NOMO-1 (cell line): Measurements from ENCODE around the gene SRC.

Experiments
- DNase-seq, 2 experiments: peaks; one replicate each; lab custom pipeline; 2025; ENCODE audit not compliant: unreplicated experiment in 2 of 2; lab: John Stamatoyannopoulos, UW

SRC gene

DNA sequence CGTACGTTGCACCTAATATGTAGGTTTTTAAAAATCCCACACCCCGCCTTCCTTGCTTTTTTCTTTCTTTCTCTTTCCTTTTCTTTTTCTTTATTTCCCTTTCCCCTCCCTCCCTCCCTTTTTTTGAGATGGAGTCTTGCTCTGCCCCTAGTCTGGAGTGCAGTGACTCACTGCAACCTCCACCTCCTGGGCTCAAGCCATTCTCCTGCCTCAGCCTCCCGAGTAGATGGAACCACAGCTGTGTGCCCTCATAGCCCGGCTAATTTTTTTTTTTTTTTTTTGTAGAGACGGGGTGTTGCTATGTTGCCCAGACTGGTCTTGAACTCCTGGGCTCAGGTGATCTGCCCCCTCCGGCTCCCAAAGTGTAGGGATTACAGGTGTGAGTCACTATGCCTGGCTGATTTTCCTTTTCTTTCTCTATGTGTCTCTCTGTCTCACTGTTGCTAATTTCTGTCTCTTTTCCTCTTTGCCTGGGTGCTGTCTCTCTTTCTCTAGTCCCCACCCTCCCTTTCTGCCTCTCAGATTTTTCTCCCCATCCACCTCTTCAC, 61.2 kb downstream of the SRC start:
- no peak for DNase-seq

DNA sequence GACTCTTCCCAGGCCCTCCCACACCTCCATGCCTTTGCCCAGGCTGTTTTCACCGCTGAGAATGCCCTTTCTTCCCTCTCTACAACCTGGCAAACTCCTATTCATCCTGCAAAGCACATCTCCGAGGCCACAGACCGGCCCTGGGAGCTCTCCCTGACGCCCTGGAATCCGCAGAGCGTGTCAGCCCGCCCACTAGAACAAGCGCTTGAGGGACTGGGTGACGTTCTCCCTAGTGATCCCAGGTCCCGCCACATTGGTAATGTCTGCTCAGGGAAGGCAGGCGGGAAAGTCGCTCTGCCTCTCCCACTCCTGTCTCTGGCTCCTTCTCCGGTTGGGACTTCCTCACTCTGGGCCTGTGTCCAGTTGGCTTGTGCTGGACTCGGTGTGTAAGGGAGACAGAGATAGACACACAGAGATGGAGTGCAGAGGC, 61.6 kb downstream of the SRC start:
- no peak for DNase-seq

DNA sequence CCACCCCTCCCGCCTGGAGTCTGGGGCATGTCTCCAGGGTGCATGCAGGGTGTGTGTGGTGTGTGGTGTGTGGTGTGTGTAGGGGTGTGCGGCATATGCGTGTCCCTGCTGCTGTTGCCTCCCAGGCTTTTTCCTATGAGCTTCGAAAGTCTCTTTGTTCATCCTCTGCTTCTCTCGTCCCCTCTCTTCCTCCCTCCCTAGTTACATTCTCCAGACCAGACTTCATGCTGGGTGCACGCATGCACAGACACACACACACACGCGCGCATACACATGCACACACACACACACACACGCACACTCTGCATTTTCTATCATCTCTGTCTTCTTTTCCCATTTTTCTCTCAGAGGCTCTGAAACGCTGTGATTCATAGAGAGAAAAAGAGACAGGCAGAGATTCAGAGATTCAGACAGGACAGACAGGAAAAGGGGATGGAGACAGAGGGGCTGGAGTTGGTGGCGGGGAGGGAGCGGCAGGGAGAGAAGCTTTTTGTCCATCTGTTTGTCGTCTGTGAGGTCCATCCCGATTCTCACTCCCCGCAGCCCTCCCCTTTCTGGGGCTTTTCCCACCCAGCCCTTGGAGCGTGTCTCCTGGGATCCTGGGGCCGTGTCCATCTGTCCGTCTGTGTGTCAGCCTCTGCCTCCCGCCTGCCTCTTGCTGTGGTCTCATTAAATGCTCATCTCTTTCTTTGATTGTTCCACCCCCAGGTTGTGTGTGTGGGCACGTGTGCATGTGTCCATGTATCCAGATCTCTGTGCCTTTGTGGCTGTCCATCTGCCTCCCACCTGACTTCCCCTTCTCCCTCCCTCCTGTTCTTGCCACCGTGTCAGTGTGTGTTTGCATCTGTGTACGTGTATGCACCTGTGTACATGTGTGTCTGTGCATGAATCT, 62.6 kb downstream of the SRC start:
- DNase-seq, result no peak

DNA sequence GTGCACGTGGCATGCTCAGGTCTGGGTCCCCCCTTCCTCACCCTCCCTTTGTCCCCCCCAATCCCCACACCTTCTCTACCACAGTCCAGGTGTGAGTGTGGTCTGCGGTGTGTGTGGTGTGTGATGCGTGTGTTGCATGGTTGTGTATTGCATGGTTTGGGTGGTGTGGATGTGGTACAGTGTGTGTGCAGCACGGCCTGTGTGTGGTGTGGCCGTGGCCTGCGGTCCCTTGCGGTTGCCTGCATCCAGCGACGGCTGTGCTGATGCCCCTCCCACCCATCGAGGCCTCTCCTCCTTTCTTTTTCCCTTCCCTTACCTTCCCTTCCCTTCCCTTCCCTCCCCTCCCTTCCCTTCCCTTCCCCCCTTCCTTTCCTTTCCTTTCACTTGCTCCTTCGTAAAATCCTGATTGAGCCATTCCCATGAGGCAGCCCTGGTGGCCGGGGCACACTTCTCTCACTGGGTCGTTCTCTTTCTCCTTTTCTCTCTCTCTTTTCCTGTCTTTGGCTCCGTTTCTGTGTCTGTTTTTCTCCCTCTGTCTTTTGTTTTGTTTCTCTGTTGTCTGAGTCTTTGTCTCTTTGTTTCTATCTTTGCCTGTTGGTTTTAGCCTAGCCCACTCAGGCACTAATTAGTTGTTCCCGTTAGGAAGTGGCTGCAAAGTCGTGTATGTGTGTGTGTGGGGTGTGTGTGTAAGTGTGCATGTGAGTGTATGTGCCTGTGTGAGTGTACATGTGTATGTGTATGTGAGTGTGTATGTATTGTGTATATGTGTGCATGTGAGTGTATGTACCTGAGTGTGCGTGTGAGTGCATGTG, 65.7 kb downstream of the SRC start:
- DNase-seq, result no peak

DNA sequence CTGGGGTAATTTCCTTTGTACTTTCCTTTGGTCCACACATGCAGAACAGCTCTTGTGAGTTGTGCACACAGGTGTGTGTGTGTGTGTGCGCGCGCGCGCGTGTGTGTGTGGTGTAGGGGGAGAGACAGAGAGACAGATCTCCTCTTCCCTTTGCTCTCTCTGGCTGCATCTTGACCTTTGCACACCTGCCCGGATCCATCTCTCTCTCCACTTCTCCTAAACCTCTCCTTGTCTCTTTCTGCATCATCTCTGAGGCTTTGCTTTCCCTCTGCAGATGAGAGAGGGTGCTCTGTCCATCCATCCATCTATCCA, 67.0 kb downstream of the SRC start:
- DNase-seq, result no peak

DNA sequence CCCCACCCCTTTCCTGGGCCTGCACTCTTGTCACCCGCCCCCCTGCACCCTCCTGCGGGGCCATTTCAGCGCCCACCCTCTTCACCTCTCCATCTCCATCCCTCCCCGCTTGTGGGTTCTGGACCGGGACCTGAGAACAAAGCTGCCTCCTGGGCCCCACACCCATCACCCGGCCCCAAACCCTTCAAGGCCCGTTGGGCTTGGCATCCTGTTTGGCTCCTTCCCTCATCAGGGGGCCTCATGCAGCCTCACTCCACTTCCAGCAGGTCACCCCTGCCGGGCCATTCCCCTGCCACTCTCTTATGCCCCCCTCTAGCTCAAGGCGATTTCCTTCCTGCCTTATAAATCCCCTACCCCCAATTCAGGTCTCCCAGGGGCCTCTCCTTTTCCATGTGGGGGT, 67.4 kb downstream of the SRC start:
- DNase-seq, result no peak

DNA sequence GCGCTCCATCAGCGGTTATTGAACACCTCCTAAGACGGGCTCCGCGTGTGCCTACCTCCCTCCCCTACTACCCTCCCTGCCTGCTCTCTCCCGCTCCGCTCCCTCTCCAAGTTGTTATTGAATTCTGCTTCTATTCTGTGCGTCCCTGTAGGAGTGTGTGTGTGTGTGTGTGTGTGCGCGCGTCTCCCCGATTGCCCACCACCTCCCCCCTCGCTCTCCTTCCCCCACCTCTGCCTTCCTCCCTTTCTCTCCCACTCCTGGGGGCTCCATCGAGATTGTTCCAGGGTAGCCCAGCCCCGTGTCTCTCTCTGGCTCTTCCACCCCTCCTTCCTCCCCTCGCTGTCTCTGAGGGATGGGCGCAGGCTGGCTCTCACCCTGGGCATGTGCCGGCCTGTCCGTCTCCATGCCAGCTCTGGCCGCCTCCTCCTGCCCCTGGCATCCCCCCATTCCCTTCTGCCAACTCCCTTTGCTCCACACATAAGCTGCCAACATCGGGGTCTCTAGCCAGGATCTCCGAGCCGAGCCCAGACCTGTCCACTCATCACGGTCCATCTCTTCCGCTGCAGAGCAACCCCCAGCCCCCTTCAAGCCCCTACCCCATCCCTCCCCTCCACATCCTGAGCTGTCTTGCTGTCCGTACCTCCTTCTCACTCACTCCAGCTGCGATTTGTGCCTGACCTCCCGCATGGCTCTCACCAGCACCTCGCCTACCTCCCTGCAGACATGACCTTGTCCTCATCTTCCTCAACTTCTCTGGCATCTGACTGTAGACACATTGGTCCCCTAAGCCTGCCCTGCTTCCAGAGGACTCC, 68.5 kb downstream of the SRC start:
- no peak for DNase-seq

DNA sequence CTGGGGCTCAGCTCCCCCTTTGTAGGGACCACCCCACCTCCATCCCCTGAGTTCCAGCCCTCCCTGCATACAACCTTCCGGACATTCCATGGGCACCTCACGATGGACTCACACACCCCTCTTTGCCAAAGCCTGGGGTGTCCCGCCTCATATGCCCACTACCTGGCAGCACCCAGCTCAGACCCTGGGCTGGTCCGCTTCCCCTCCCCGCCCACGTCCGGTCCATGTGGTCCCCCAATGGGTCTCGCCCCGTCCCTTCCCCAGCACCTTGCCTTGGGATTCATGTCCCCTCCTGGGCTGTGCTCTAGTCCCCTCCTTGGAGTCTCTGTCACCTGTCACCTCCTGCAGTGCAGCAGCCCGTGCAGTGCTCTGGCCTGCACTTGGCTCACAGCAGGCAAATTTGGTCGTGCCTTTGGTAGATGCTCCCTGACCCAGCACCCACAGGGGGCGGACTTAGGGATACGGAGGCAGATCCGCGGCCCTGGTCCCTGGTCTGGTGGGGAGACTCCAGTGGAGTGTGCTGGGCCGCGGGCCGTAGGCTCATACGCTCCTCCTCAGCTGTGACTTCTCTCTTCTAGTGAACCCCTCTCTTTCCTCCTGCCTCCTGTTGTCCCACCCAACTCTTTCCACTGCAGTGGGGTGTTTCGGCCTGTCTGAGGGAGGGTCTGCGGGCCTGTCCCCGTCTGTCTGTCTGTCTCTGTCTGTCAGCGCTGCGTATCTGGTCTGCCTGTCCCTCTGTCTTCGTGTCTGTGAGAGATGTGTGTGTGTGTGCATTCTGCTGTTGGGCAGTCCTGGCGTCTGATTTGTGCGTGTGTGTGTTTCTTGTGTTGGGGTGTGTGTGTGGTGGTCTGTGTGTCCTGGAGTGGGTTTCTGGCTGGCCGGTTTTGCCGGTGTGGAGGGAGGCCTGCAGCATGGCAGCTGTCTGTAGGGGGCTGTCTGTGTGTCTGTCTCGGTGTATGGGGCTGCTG, 69.5 kb downstream of the SRC start:
- no peak for DNase-seq

DNA sequence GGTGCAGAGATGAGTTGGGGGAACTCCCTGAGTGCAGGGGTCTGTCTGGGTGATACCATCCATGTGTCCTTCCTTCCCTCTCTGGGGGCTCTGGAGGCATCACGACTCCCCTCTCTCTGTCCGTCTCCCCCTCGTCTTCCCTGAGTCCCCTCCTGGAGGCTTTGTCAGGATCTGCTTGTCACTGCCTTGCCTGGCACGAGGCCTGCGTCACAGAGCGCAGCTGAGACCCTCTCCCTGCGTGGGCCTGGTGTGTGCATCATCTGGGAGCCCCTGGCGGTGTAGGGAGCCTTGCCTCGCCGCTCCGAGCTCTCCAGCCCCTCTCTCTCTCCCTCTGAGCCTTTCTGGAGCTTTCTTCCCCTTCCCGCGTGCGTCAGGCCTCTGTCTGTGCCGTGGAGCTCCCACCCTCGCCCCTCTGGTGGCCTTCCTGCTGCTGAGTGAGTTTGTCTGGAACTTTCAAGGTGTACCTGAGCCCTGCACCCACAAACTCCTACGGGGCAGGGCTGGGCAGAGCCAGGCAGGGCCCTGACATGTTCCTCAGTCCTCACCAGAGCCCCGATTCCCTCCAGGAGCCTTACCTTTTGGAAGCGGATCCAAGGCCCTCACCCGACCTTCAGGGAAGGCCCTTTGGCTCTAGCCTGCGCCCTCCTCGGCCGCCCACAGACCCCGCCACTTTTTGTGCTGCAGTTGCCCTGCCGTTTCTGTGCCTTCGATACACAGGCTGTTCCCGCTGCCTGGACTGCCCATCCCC, 70.3 kb downstream of the SRC start:
- DNase-seq, result no peak

DNA sequence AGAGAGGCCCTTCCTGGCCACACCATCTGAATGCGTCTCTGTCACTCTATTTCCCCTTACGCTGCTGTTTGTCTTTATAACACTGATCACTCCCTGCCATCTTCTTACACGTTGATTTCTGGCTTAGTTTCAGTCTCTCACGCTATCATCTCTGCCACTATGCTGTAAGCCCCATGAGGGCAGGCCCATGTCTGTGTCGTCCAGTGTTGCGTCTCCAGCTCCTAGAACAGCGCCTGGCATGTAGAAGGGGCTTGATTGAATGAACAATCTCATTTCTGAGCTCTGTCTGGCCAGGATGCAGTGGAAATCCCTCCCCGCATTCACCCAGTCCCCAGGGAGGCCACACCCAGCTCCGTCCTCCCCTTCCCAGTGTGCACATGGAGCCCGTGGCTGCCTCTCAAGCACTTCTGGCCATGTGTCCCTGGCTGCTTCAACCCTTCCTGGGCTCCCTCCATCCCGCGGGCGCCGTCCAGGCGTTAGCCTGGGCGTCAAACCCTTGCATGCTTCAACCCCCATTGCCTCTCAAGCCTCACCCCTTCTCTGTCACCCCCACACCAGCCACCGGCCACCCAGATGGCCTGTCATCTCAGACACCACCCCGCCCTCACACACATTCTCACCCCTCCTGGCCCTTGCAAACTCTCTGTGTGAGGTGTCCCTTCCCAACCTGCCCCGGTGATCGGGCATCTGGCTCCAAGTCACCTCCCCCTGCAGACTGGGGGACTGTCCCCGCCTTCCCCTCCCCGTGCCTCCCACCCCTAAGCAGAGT, 71.1 kb downstream of the SRC start:
- no peak for DNase-seq

DNA sequence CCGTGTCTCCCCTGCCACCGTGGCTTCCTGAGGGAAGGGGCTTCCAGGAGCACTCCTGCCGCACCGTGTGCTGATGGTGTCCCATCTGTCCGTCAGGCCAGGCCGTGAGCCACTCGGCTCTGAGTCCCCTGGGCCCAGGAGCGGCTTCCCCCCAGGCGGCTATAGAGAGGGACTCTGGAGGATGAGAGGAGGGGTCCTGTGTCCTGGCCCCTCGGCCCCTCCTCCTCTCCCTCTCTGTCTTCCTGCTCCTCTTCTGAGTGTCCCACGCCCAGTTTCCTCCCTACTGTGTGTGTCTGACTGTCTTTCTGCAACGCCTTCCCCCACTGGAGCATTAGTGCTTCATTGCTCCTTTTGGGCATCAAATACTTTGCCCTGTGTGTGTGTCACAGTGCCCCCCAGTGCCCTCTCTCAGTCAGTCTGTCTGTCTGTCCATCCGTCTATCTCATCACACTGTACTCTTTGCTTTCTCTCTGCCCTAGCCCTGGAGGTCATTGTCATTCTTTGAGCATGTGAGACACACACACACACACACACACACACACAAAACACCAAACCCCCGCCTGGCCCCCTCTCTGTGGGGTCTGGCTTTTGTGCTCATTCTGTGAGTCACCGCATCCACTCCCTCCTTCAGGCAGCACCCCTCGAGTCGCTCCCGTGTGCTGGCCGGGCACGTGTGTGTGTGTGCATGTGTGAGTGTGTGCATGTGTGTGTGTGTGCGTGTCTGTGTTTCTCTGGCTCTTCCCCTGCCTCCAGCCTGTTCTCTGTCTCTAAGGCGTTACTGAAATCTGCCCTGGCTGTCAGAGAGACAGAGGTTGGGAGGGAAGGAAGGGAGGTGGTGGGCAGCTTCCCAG, 71.9 kb downstream of the SRC start:
- no peak for DNase-seq

DNA sequence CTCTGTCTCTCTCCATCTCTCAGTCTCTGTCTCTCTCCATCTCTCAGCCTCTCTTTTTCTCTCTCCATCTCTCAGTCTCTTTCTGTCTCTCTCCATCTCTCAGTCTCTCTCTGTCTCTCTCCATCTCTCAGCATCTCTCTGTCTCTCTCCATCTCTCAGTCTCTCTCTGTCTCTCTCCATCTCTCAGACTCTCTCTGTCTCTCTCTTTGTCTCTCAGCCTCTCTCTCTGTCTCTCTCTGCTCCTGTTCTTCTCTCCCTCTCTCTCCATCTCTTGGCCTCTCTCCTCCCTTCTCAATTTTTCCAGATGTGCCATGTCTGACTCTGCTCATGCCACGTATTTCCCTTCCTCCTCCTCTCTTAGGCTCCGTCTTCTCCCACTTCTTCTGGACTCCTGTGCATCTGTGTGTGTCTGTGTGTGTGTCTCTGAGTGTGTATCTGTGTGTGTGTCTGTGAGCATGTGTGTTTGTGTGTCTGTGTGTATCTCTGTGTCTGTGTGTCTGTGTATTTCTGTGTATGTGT, 72.7 kb downstream of the SRC start:
- DNase-seq, result no peak

DNA sequence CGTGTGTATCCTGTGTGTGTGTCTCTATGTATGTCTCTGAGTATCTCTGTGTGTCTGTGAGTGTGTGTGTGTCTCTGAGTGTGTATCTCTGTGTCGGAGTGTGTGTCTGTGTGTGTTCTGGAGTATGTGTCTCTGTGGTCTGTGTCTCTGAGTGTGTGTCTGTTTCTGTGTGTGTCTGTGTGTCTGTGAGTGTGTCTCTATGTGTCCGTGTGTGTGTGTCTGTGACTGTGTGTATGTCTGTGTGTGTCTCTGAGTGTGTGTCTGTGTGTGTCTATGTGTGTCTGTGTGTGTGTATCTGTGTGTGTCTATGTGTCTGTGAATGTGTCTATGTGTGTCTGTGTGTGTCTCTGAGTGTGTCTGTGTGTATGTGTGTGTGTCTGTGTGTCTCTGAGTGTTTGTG, 73.4 kb downstream of the SRC start:
- DNase-seq, result no peak

DNA sequence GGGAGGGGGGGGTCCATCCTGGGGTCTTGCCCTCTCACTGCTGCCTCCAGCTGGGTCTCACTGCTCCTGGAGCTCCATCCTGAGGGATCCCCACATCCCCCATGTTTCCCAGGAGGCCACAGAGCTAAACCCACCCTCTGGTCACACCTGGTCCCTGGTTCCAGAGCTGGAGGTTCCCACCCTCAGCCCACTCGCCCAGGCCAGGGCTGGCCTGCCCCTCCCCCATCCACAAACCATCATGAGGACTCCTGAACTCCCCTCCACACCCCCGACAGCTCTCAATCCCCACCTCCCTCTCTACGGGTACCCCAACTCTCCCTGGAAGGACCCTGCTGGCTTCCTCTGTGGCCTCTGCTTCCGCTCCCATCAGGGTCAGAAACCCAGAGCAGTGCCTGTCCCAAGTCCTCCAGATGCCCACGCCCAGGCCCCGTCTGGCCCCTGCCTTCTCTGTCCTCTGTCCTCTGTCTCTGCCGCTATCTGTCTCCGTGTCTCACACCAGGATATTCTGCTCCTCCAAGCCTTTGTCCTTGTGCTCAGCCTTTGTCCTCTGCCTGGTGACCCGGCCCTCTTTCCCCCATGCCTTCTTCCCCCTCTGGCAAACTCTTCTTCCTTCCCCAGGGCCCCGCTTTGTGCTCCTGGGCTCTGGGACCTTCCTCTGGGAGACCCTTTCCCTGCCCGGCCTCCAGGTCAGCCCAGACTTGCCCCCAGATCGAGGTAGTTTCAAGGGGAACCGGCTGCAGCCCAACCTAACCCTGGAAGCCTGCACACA, 74.0 kb downstream of the SRC start:
- no peak for DNase-seq

DNA sequence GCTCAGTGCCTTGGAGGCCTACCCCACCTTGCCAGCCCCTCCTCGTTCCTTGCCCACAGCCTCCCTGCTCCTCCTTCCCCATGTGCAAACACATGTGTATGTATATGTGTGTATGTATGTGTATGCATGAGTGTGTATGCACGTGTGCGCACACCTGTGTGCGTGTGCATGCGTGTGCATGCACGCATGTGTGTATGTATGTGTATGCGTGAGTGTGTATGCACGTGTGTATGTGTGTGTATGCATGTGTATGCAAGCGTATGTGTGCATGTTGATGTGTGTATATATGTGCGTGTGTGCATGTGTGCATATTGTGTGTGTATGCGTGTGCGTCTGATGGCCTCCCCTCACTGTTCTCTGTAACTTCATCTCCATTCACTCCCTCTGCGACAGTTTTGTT, 74.7 kb downstream of the SRC start:
- DNase-seq, result no peak

DNA sequence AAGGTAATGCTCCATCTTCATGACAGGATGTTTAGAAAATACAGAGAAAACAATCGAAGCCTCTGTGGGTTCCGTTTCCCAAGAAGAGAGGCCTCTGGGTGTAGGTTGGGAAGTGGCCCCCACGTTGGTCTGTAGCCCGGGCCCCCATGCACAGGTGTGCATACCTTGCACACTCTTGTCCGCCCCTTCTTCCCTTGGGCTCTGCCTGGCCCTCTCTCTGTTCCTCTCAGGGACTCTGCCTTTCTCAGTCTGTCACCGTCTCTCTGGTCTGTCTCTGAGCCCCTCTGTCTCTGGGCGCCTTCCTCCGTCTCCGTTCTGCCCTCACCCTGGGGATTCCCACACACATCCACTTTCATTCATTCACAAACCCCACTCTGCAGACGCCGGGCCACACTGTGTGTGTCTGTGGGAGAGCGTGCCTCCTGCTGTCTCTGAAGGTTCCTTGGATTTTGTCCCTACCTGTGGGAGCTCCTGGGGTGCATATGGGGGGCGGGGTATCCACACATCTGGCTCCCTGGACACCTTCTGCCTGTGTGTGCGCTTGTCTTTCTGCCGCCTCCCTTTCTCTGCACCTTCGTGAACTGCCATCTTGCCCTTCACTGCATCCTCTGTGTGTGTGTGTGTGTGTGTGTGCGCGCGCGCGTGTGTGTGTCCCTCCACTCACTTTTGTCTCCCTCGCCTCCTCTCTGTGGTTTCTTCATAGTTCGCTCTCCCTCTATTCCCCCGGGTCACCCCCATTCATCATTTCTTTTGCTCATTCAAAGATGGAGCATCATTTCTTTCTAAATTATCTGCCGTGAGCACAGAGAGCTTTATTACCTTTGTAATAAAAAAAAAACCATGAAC, 75.3 kb downstream of the SRC start:
- no peak for DNase-seq
